HL-60 (cell line): ENCODE data around the gene ATP8B4.

Experiments used
- DNase-seq, 2 experiments: peaks; one replicate each; pipeline ENCODE4 v3.0.0-alpha.2; 2010 to 2020; ENCODE audit warnings: low read depth in 1 of 2, low spot score in 1 of 2
- H3K27ac ChIP-seq: fragments of 250-450 bp; sonication (Bioruptor Pico); replicated peaks from 2 replicates; pipeline ENCODE4 v1.5.1; 2020; ENCODE audit warnings: mild to moderate bottlenecking, moderate library complexity
- H3K27me3 ChIP-seq: fragments of 250-450 bp; sonication (Bioruptor Pico); 2 replicates; pipeline ENCODE4 v1.5.1; 2021; ENCODE audit warnings: mild to moderate bottlenecking, moderate library complexity; ENCODE audit not compliant: insufficient read depth, poor library complexity, severe bottlenecking
- H3K4me3 ChIP-seq: replicated peaks from 2 replicates; pipeline ENCODE4 v1.5.1; 2011; ENCODE audit warnings: mild to moderate bottlenecking, control low read depth, low read length; ENCODE audit not compliant: insufficient read depth
- GABPA ChIP-seq: IDR thresholded peaks from 2 replicates; pipeline ENCODE4 v1.6.1; 2012; ENCODE audit warnings: low read depth
- POLR2AphosphoS5 ChIP-seq: IDR thresholded peaks from 2 replicates; pipeline ENCODE4 v1.6.1; 2012; ENCODE audit warnings: low read depth
- SPI1 ChIP-seq: IDR thresholded peaks from 2 replicates; pipeline ENCODE4 v1.6.1; 2012; ENCODE audit warnings: low read depth, mild to moderate bottlenecking, borderline replicate concordance
- TF ChIP-seq, protein P1 (sequence below): IDR thresholded peaks from 2 replicates; pipeline ENCODE4 v1.6.1; 2012; ENCODE audit warnings: low read depth; ENCODE audit not compliant: insufficient replicate concordance
- TF ChIP-seq, protein P2 (sequence below): IDR thresholded peaks from one replicate; pipeline ENCODE4 v1.5.1; 2011; ENCODE audit warnings: low read length, control low read depth, inconsistent platforms; ENCODE audit not compliant: insufficient read depth

The ATP8B4 gene

DNA sequence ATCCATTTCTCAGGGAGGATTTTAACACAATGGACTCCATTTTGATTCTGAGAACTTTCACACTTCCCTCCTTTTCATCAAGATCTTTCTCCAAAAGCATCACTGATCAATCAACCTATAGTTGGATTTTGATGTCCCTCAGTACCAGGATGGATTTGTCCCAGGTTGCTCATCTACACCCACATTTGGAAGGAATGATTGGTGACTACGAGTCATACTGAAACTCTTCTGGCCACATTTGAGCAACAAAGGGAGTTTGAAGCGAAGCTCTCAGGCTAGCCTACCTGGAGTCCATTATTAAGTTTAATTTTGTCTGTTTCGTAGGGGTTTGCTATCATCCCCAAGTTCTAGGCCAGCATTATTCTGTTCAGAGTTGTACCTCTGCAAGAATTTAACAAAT, 31.3 kb upstream of the ATP8B4 start:
- no peak for DNase-seq
- no peak overlapping the region for H3K27ac ChIP-seq
- H3K4me3 ChIP-seq = no peak overlapping the region
- no peaks in the 10 kb centered on the region for H3K27me3 ChIP-seq
- TF ChIP-seq GABPA (no peak), POLR2AphosphoS5 (no peak), SPI1 (no peak)
- TF ChIP-seq, protein P1, sequence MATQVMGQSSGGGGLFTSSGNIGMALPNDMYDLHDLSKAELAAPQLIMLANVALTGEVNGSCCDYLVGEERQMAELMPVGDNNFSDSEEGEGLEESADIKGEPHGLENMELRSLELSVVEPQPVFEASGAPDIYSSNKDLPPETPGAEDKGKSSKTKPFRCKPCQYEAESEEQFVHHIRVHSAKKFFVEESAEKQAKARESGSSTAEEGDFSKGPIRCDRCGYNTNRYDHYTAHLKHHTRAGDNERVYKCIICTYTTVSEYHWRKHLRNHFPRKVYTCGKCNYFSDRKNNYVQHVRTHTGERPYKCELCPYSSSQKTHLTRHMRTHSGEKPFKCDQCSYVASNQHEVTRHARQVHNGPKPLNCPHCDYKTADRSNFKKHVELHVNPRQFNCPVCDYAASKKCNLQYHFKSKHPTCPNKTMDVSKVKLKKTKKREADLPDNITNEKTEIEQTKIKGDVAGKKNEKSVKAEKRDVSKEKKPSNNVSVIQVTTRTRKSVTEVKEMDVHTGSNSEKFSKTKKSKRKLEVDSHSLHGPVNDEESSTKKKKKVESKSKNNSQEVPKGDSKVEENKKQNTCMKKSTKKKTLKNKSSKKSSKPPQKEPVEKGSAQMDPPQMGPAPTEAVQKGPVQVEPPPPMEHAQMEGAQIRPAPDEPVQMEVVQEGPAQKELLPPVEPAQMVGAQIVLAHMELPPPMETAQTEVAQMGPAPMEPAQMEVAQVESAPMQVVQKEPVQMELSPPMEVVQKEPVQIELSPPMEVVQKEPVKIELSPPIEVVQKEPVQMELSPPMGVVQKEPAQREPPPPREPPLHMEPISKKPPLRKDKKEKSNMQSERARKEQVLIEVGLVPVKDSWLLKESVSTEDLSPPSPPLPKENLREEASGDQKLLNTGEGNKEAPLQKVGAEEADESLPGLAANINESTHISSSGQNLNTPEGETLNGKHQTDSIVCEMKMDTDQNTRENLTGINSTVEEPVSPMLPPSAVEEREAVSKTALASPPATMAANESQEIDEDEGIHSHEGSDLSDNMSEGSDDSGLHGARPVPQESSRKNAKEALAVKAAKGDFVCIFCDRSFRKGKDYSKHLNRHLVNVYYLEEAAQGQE = no peak
- TF ChIP-seq, protein P2, sequence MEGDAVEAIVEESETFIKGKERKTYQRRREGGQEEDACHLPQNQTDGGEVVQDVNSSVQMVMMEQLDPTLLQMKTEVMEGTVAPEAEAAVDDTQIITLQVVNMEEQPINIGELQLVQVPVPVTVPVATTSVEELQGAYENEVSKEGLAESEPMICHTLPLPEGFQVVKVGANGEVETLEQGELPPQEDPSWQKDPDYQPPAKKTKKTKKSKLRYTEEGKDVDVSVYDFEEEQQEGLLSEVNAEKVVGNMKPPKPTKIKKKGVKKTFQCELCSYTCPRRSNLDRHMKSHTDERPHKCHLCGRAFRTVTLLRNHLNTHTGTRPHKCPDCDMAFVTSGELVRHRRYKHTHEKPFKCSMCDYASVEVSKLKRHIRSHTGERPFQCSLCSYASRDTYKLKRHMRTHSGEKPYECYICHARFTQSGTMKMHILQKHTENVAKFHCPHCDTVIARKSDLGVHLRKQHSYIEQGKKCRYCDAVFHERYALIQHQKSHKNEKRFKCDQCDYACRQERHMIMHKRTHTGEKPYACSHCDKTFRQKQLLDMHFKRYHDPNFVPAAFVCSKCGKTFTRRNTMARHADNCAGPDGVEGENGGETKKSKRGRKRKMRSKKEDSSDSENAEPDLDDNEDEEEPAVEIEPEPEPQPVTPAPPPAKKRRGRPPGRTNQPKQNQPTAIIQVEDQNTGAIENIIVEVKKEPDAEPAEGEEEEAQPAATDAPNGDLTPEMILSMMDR = no peak

DNA sequence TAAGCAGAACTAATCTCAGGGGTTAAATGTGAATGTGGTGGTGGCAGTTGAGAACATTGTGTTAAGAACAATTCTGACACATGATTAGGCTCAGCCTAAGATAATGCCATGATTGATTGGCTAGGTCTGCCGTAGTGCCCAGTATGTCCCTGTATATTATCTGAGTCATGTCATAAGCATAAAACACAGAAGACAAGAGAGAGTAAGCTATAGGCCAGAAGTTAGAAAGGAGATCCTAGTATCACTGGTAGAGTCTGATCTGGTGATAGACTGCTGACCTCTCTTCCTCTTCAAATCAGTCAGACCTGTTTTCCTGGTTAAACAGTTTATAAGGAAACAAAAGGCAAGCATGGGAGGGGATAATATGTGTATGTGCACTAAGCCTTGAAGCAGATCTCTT, 30.1 kb upstream of the ATP8B4 start:
- no peaks in the 10 kb centered on the region for H3K27me3 ChIP-seq
- H3K4me3 ChIP-seq = no peak overlapping the region
- no peak overlapping the region for H3K27ac ChIP-seq
- TF ChIP-seq, protein P2 = no peak
- TF ChIP-seq GABPA = no peak
- TF ChIP-seq, protein P1 = no peak
- no peak for TF ChIP-seq SPI1
- TF ChIP-seq POLR2AphosphoS5 = no peak
- no peak for DNase-seq

DNA sequence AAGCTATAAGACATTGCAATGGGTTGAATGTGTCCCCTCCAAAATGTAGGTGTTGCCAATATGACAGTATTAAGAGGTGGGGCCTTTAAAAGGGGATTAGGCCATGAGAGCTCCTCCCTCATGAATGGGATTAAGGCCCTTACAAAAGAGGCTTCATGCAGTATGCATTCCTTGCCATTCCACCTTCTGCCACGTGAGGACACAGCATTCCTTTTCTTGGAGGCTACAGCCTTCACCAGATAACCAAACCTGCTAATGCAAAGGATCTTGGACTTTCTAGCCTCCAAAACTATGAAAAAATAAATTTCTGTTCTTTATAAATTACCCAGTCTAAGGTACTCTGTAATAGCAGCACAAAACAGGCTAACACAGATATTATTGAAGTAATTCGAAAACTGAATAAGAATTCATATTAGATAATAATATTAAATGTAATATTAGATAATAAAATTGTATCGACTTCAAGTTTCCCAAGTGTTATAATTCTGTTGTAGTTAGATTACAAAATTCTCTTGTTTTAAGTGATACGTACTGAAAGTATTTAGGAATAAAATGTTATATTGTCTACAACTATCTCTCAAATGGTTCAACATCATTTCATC, 29.4 kb upstream of the ATP8B4 start:
- no peak overlapping the region for H3K4me3 ChIP-seq
- H3K27ac ChIP-seq = no peak overlapping the region
- no peaks in the 10 kb centered on the region for H3K27me3 ChIP-seq
- TF ChIP-seq, protein P2 = no peak
- no peak for TF ChIP-seq GABPA
- no peak for TF ChIP-seq POLR2AphosphoS5
- TF ChIP-seq, protein P1 = no peak
- TF ChIP-seq SPI1 = no peak
- DNase-seq = no peak
